HepG2 (cell line): ENCODE measurements around the gene KCND2. TPM values are rescaled to one million over a fixed set of nuclear protein-coding genes. Genes with fewer than 3 reads are reported as not detected.

Source experiments
- ATAC-seq: fragments of 200-7000 bp; cut with Tn5 transposase; 3 replicates; pipeline ENCODE4 v1.9.1; 2020; ENCODE audit warnings: mild to moderate bottlenecking, moderate library complexity
- BruUV-seq: library from RNA; stranded (reverse); fragments of 400-500 nt; replicated peaks from 2 replicates; lab custom pipeline; 2021; lab: Mats Ljungman, UMichigan
- CTCF ChIA-PET: fragments of 300-600 bp; formaldehyde crosslinking; extraction: SDS; loops from one replicate; lab custom pipeline; 2021; ENCODE audit warnings: low total read pairs, inconsistent platforms, low intra/inter-chr PET ratio; lab: Yijun Ruan, JAX
- POLR2A ChIA-PET: fragments of 350-600 bp; sonication (Branson Sonifier 250); formaldehyde crosslinking; loops from one replicate; lab custom pipeline; 2020; ENCODE audit warnings: antibody characterized with exemption, inconsistent platforms; lab: Yijun Ruan, JAX
- DNase-seq: peaks from one replicate; pipeline ENCODE4 v3.0.0-alpha.2; 2015; ENCODE audit warnings: low spot score
- FAIRE-seq: peaks from 3 replicates; lab custom pipeline; 2011; peaks lifted over from hg19 to GRCh38; lab: Jason Lieb, UNC
- H2AFZ ChIP-seq: one replicate; pipeline ENCODE4 v1.6.1; 2011; ENCODE audit warnings: low read length, inconsistent platforms
- H3K27ac ChIP-seq: fragments of 300-600 bp; 3 replicates; pipeline ENCODE4 v1.8.0; 2011; ENCODE audit warnings: mixed run types, mild to moderate bottlenecking, mixed read lengths, low read length, inconsistent platforms; ENCODE audit not compliant: insufficient read depth; ENCODE audit errors: extremely low read length
- H3K27me3 ChIP-seq, 2 experiments: fragments of 200-600 bp in 1 of 2; 2 replicates in 1 of 2; 3 replicates in 1 of 2; pipeline versions ENCODE4 v1.6.0 to v1.8.0; 2011; ENCODE audit warnings: low read length in 2 of 2, mild to moderate bottlenecking in 2 of 2, moderate library complexity in 2 of 2, inconsistent platforms in 1 of 2; ENCODE audit not compliant: insufficient read depth in 2 of 2, control insufficient read depth in 1 of 2
- H3K36me3 ChIP-seq, 2 experiments: fragments of 200-600 bp in 1 of 2; replicated peaks in 1 of 2; 2 replicates in 1 of 2; 3 replicates in 1 of 2; pipeline versions ENCODE4 v1.5.1 to v1.8.0; 2011; ENCODE audit warnings: low read length in 2 of 2, inconsistent platforms in 1 of 2; ENCODE audit not compliant: insufficient read depth in 2 of 2, control insufficient read depth in 1 of 2
- H3K4me1 ChIP-seq: 2 replicates; pipeline ENCODE4 v1.5.1; 2012; ENCODE audit warnings: low read length, inconsistent platforms; ENCODE audit not compliant: insufficient read depth
- H3K4me2 ChIP-seq: 2 replicates; pipeline ENCODE4 v1.6.0; 2011; ENCODE audit warnings: low read depth, low read length, inconsistent platforms
- H3K4me3 ChIP-seq, 3 experiments: fragments of 200-600 bp in 1 of 3; sonication (generic), shearing (Covaris generic) in 1 of 3; replicated peaks in 1 of 3; 2 replicates each; pipeline ENCODE4 v1.5.1; 2011 to 2016; ENCODE audit warnings: low read length in 3 of 3, inconsistent platforms in 2 of 3, low read depth in 2 of 3, mild to moderate bottlenecking in 2 of 3, control low read depth in 1 of 3, mixed read lengths in 1 of 3; ENCODE audit not compliant: insufficient read depth in 1 of 3
- H3K79me2 ChIP-seq: one replicate; pipeline ENCODE4 v1.6.1; 2011; ENCODE audit warnings: low read length, inconsistent platforms; ENCODE audit not compliant: insufficient read depth
- H3K9ac ChIP-seq: 2 replicates; pipeline ENCODE4 v1.6.0; 2011; ENCODE audit warnings: mild to moderate bottlenecking, low read depth, low read length, inconsistent platforms; ENCODE audit not compliant: insufficient read depth
- H3K9me3 ChIP-seq: 2 replicates; pipeline ENCODE4 v1.5.1; 2012; ENCODE audit warnings: mild to moderate bottlenecking, low read length
- H4K20me1 ChIP-seq: 2 replicates; pipeline ENCODE4 v1.6.0; 2011; ENCODE audit warnings: inconsistent platforms, mild to moderate bottlenecking, low read length, moderate library complexity; ENCODE audit not compliant: insufficient read depth
- AHR ChIP-seq: IDR thresholded peaks from 2 replicates; pipeline ENCODE4 v1.6.1; 2018; ENCODE audit warnings: missing genetic modification reagents, missing compliant biosample characterization
- CBX2 ChIP-seq, 2 experiments: fragments of 200-600 bp in 1 of 2; sonication (generic); formaldehyde crosslinking in 1 of 2; IDR thresholded peaks; 2 replicates each; pipeline versions ENCODE4 v1.7.0 to v1.8.1; 2018 to 2022; ENCODE audit warnings: low read depth in 2 of 2, low read length in 1 of 2, mild to moderate bottlenecking in 1 of 2, missing genetic modification reagents in 1 of 2
- DNMT3B ChIP-seq: conservative IDR thresholded peaks from 2 replicates; pipeline ENCODE4 v1.6.1; 2016; ENCODE audit warnings: missing biosample characterization, control low read depth
- ELF1 ChIP-seq: sonication (generic); formaldehyde crosslinking; IDR thresholded peaks from 2 replicates; pipeline ENCODE4 v1.4.0; 2020; ENCODE audit warnings: missing genetic modification reagents
- MAZ ChIP-seq, 2 experiments: sonication (generic) in 1 of 2; formaldehyde crosslinking in 1 of 2; IDR thresholded peaks; 2 replicates each; pipeline versions ENCODE4 v1.5.0 to v1.6.1; 2012 to 2020; ENCODE audit warnings: low read depth in 2 of 2, mild to moderate bottlenecking in 2 of 2, borderline replicate concordance in 1 of 2, improper control_type of control experiment in 1 of 2, low read length in 1 of 2, missing genetic modification reagents in 1 of 2, moderate library complexity in 1 of 2
- NFE2L2 ChIP-seq: fragments of 150-350 bp; IDR thresholded peaks from 2 replicates; pipeline ENCODE4 v1.6.1; 2014; ENCODE audit warnings: low read length
- TAF1 ChIP-seq: sonication (generic); formaldehyde crosslinking; IDR thresholded peaks from 2 replicates; pipeline ENCODE4 v1.4.0; 2020; ENCODE audit warnings: missing genetic modification reagents
- ZBTB44 ChIP-seq: sonication (generic); formaldehyde crosslinking; IDR thresholded peaks from 2 replicates; pipeline ENCODE4 v1.4.0; 2020; ENCODE audit warnings: missing genetic modification reagents
- ZFP62 ChIP-seq: sonication (generic); formaldehyde crosslinking; IDR thresholded peaks from 2 replicates; pipeline ENCODE4 v1.4.0; 2020; ENCODE audit warnings: missing genetic modification reagents
- ZNF136 ChIP-seq: sonication (generic); formaldehyde crosslinking; IDR thresholded peaks from 2 replicates; pipeline ENCODE4 v1.8.1; 2022; ENCODE audit warnings: low read depth, mild to moderate bottlenecking, moderate library complexity, missing genetic modification reagents
- ZNF256 ChIP-seq: sonication (generic); formaldehyde crosslinking; conservative IDR thresholded peaks from 2 replicates; pipeline ENCODE4 v1.4.0; 2020; ENCODE audit warnings: missing genetic modification reagents
- ZNF260 ChIP-seq: sonication (generic); formaldehyde crosslinking; IDR thresholded peaks from 2 replicates; pipeline ENCODE4 v1.4.0; 2020; ENCODE audit warnings: missing genetic modification reagents, low read depth, mild to moderate bottlenecking, borderline replicate concordance
- ZNF317 ChIP-seq: sonication (generic); formaldehyde crosslinking; IDR thresholded peaks from 2 replicates; pipeline ENCODE4 v1.5.0; 2020; ENCODE audit warnings: mild to moderate bottlenecking, missing genetic modification reagents
- ZNF484 ChIP-seq: sonication (generic); formaldehyde crosslinking; IDR thresholded peaks from 2 replicates; pipeline ENCODE4 v1.5.1; 2020; ENCODE audit warnings: mild to moderate bottlenecking, low read depth, missing genetic modification reagents, borderline replicate concordance
- ZSCAN9 ChIP-seq: IDR thresholded peaks from 2 replicates; pipeline ENCODE4 v1.6.1; 2016; ENCODE audit warnings: borderline replicate concordance
- WGBS: methylation state at CpG from one replicate; pipeline ENCODE4 v1.1.6; 2017; ENCODE audit warnings: low lambda C conversion rate; 5-methylcytosine and 5-hydroxymethylcytosine counted together
- in situ Hi-C: cut with HindIII; loops from 2 replicates; pipeline ENCODE4 v1.10.0; 2017; ENCODE audit warnings: low pct_unique_long_range_greater_than_20kb; ENCODE audit not compliant: extremely low pct_ligation_motif_present
- intact Hi-C: fragments of 100-400 bp; cut with micrococcal nuclease; formaldehyde crosslinking; loops from one replicate; pipeline ENCODE4 v1.10.0; 2022; ENCODE audit not compliant: unreplicated experiment
- polyA plus RNA-seq, 8 experiments: library from polyadenylated mRNA; depleted of rRNA in 3 of 8; stranded (reverse) in 7 of 8; unstranded in 1 of 8; fragments of >200 nt; fragmentation: Illumina TruSeq in 4 of 8; extraction: Trizol in 4 of 8; gene quantifications; 2 replicates each; pipeline versions ENCODE4 v1.2.1 to v1.2.3, GENCODE V29; 2011 to 2016; ENCODE audit warnings: low read depth in 4 of 8, missing spikeins in 1 of 8, mixed read lengths in 1 of 8; ENCODE audit not compliant: insufficient read depth in 1 of 8
- total RNA-seq, 5 experiments: library from RNA; depleted of rRNA; stranded (reverse); fragments of >200 nt; fragmentation: Illumina TruSeq; extraction: Trizol; gene quantifications; 2 replicates each; pipeline ENCODE4 v1.2.3, GENCODE V29; 2016; ENCODE audit warnings: low read depth in 1 of 5
- TF ChIP-seq, protein P1 (sequence below): IDR thresholded peaks from 2 replicates; pipeline ENCODE4 v1.6.1; 2016; ENCODE audit warnings: mild to moderate bottlenecking
- TF ChIP-seq, protein P2 (sequence below): sonication (generic); formaldehyde crosslinking; IDR thresholded peaks from 2 replicates; pipeline ENCODE4 v1.8.1; 2023; ENCODE audit warnings: missing genetic modification reagents, mild to moderate bottlenecking, borderline replicate concordance

Gene KCND2
- total and polyA plus RNA-seq, 2 of the 13 experiments (the other 11 are each of a cell fraction or from before 2014, with no cell fraction given): not detected

DNA sequence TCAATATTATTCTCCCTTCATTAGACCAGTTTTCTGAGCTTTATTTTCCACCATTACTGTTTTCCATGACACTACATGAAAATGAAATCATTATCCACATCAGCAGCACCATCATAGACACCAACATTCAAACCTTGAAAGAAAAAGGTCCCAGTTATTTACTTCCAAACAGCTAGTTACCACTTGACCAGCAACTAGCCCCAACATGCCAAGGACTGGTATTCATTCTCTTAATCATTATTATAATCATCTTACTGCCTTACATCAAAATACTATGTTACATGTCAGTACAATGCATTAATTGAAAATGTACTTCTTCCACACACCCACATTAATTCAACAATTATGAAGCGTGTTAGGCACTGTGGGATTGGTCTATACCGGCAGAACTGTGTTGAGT is 385.5 kb downstream of the KCND2 start:
- ChIA-PET POLR2A (no interaction called here), CTCF (no interaction called here)
- ATAC-seq: no peak
- H3K4me2 ChIP-seq: no peak overlapping the region
- no peaks in the 10 kb centered on the region for H3K27me3 ChIP-seq
- WGBS: 4% methylated on average over 2 of the region's 2 CpGs
- H3K4me1 ChIP-seq: no peaks in the 10 kb centered on the region
- no peaks in the 10 kb centered on the region for H4K20me1 ChIP-seq
- H3K27ac ChIP-seq: no peak overlapping the region
- no peak overlapping the region for H2AFZ ChIP-seq
- intact Hi-C loops: no loop called here
- no peaks in the 10 kb centered on the region for H3K79me2 ChIP-seq
- no peak for DNase-seq
- no peaks in the 10 kb centered on the region for H3K9me3 ChIP-seq
- no peak overlapping the region for H3K4me3 ChIP-seq
- no peak for FAIRE-seq
- TF ChIP-seq ZFP62 (CRISPR knock-in tag) (no peak), ZNF317 (CRISPR knock-in tag) (no peak), TAF1 (CRISPR knock-in tag) (no peak), NFE2L2 (no peak)
- TF ChIP-seq, protein P1, sequence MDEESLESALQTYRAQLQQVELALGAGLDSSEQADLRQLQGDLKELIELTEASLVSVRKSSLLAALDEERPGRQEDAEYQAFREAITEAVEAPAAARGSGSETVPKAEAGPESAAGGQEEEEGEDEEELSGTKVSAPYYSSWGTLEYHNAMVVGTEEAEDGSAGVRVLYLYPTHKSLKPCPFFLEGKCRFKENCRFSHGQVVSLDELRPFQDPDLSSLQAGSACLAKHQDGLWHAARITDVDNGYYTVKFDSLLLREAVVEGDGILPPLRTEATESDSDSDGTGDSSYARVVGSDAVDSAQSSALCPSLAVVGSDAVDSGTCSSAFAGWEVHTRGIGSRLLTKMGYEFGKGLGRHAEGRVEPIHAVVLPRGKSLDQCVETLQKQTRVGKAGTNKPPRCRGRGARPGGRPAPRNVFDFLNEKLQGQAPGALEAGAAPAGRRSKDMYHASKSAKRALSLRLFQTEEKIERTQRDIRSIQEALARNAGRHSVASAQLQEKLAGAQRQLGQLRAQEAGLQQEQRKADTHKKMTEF (CRISPR knock-in tag): no peak
- in situ Hi-C loops: no loop called here
- H3K9ac ChIP-seq: no peak overlapping the region
- H3K36me3 ChIP-seq: no peaks in the 10 kb centered on the region
- BruUV-seq: no TSS peak

DNA sequence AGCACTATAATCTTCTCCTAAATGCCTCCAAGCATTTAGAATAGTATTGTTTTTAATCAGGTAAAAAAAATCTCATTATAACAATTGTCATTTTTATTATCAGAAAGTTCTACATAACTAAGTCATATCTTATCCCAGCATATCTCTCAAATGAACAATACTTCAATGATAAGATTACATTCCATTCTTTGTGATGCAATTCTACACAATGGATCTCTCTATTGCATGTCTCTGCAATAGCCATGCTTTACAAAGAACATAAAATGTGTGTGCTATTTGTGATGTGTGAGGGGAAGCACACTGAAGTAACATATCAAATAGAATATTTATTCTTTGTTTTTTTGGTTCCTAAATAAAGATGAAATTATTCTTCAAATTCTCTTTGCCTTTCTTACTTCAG is 389.3 kb downstream of the KCND2 start:
- ATAC-seq (no peak), FAIRE-seq (no peak), DNase-seq (no peak)
- Histone ChIP-seq H3K9ac (no peak overlapping the region), H3K4me2 (no peak overlapping the region), H4K20me1 (no peaks in the 10 kb centered on the region), H3K36me3 (no peaks in the 10 kb centered on the region), H3K4me1 (no peaks in the 10 kb centered on the region), H3K27ac (no peak overlapping the region), H3K9me3 (no peaks in the 10 kb centered on the region), H3K4me3 (no peak overlapping the region), H2AFZ (no peak overlapping the region), H3K79me2 (no peaks in the 10 kb centered on the region), H3K27me3 (no peaks in the 10 kb centered on the region)
- BruUV-seq: no TSS peak
- intact Hi-C loops: no loop called here
- CTCF ChIA-PET: no interaction called here
- in situ Hi-C loops: no loop called here
- POLR2A ChIA-PET: no interaction called here
- TF ChIP-seq AHR (no peak), MAZ (IDR thresholded peaks at IDR 0.05; ENCODE audit: borderline replicate concordance, low read depth, low read length) (no peak), MAZ (CRISPR knock-in tag; IDR thresholded peaks at IDR 0.05; ENCODE audit: low read depth) (no peak), ZNF260 (CRISPR knock-in tag) (no peak), ELF1 (CRISPR knock-in tag) (no peak), DNMT3B (no peak), ZNF484 (no peak), ZSCAN9 (CRISPR knock-in tag) (no peak), ZBTB44 (no peak), ZNF256 (no peak), CBX2 (IDR thresholded peaks at IDR 0.05; ENCODE audit: low read depth, low read length) (no peak), CBX2 (CRISPR knock-in tag; IDR thresholded peaks at IDR 0.05; ENCODE audit: low read depth) (no peak), ZNF136 (CRISPR knock-in tag) (no peak)
- TF ChIP-seq, protein P2, sequence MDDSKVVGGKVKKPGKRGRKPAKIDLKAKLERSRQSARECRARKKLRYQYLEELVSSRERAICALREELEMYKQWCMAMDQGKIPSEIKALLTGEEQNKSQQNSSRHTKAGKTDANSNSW (CRISPR knock-in tag): no peak
